ENCODE measurements around the gene SYNDIG1. TPM values are rescaled to one million over a fixed set of nuclear protein-coding genes. Genes with fewer than 3 reads are reported as not detected.

The SYNDIG1 gene
- polyA plus RNA-seq, 3 donors: 9.2 to 11.7 (median 9.9) TPM

DNA sequence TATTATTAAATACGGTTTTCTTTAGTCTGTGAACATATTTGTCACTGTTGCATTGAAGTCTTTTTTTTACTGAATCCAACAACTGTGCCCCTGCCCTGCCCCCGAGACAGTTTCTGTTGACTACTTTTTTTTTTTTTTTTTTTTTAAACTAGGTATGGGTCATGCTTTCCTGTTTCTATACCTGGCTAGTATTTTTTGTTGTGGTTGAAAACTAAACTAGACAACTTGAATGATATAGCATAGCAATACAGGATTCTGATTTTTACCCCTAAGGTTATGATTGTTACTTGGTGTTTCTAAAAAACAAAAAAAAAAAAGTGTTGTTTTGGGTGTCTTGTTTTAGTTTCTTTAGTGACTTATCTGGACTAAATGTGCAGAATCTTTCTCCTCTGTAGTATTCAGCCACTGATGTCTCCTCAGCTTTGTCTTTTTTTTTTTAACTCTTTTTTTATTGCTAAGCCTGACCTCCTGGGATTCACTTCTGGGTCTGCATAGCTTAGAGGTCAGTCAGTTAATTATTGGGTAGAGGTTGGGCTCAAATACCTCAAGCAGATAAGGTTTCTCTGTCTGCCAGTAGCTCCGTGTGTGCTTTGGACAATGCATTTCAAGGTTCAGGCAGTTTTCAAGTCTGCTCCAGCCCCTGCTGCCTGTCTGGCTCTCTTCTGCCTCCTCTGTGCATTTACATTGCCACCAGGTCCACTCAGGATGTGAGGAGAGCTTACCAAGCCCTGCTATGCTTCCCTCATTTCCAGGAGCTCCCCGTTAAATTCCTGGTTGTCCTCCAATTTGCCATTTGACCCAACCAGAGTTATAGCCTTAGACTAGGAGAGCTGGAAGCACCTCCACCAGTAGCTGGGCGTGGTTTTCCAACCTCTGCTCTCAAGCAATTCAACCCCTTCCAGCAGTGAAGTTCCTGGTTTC lies 91.4 kb downstream of the SYNDIG1 start:
- DNase-seq: no peak

DNA sequence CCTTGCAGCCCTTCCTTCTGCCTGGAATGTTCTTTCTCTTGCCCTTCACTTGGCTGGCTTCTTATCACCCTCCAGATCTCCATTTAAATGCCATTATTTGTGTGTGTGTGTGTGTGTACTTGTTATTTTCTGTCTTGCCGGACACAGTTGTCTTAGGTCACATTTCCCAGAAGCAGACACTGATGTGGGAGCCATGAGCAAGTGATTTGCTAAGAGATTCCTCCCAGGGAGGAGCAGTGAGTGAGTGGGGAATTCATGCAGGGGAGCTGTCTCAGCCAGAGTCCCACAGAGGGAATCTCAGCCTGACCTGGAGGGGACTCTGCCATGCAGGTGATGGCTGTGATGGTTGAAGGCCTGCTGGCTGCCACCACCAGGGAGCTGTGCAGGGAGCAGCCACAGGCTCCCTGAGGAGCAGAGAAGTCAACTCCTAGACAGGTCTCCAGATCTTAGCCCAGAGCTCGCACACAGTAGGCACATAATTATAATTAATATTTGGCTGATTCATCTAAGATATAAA lies 96.5 kb downstream of the SYNDIG1 start:
- DNase-seq: no peak

DNA sequence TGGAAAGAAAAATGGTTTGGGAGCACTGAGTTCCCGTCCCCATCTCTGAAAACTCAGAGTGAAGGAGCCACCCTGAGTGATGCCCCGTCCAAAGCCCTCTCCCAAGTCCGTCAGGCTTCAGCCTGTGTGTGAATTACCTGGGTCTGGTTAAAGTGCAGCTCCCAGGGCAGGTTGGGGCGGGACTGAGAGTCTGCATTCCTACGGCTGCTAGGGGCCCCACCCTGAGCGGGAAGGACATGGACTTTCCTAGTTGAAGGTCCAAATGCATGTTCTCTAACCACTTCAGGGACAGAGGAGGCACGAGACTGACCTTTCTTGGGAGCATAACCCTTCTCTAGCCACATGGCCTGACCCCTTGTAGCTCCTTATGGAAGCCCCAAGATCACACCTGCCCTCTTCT lies 97.2 kb downstream of the SYNDIG1 start:
- no peak for DNase-seq

DNA sequence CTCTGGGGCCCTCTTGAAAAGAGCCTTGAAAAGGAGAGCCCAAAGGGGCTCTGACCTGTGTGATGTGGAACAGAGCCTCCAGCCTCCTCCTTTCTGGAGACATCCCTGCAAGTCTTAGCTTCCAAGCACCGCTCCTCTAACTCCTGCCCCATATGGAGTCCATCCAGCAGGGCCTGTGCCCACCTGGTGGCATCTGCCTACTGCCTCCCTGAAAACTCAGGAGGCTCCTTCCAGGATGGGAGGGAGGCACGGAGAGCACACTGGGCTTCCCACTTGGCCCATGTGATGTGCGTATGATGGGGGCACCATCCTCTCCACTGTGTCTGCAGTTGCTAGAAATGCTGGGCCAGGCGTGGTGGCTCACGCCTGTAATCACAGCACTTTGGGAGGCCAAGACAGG lies 98.1 kb downstream of the SYNDIG1 start:
- DNase-seq: no peak

DNA sequence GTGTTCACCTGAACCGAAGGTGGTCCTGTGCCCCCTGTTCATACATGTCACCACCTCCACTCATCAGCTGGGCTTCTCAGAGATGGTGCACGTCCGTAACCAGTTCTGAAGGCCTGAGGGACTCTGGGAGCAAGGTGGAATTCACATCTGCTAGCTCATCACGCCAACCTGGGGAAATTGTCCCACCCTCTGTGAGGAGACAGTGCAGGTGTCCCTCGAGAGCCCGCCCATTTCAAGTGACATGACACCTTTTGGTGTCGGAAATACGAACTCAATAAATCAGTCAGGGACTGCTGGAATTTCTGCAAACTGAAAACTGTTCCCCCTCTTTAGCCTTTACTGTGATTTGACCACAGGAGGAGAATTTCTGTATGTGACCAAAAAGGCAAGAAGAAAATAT lies 99.4 kb downstream of the SYNDIG1 start:
- DNase-seq: no peak

DNA sequence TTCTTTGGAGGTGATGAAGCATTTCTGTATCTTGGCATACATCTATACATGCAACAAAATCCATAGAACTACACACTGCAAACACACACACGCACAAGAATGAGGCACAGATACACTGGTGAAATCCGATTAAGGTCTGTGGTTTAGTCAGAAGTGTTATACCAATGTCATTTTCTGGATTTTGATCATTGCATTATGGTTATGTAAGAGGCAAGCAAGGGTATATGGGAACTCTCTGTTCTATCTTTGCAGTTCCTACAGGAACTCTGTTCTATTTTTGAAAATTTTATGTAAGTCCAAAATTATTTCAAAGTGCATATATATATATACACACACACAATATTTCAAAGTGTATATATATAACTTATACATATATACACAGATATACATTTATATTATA lies 101.7 kb downstream of the SYNDIG1 start:
- no peak for DNase-seq

DNA sequence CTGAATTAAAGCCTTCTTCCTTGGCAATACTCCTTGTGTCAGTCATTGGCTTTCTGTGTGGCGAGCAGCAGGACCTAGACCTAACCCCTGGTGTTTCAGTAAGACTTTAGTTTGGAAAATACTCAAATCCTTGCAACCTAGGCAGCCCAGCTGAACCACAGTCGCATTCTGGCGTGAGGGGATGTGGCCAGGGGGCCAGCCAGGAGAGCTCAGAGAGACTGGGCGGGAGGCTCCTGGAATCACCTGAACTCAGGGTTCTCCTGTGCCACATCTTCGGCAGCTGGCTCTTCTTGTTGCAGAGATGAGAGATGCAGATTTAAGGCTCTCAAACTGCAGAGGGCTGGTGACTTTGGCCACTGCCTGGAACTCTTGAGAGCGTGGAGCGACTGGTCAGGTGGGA lies 102.7 kb downstream of the SYNDIG1 start:
- DNase-seq: no peak

DNA sequence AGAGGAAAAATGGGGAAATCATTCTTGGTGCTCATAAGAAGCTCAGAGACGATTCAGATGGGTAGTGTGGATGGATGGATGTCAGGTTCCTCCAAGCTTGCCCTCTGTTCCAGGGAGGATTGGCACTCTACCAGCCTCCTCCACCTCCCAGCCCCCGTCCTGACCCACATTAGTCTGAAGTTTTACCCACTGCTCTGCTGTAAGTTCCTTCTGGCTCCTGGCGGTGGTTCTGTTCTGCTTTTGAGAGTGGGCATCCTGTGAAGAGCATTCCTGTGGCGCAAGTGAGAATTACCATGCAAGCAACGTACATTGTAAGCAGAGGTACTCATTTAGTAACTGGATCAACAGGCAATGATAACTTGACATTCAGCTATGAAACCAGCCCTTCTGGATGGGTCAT lies 103.4 kb downstream of the SYNDIG1 start:
- DNase-seq: no peak

DNA sequence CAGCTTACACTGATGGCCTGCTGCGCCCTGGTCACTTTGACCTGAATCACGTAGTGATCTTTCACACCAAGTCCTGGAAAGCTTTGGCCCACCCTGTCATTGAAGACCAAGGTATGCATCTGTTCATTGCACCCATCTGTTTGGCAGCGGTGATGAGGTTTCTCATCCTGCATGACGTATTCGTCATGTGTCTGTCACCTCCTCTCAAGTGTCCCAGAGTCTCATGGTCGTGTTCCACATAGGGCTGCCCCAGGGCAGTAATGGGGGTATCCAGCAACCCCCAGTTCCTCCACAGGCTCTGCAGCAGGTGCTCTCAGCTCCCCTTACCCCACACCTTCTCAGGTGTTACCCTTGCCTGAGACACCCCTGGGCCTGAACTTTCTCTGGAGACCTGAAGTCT lies 104.1 kb downstream of the SYNDIG1 start:
- no peak for DNase-seq

DNA sequence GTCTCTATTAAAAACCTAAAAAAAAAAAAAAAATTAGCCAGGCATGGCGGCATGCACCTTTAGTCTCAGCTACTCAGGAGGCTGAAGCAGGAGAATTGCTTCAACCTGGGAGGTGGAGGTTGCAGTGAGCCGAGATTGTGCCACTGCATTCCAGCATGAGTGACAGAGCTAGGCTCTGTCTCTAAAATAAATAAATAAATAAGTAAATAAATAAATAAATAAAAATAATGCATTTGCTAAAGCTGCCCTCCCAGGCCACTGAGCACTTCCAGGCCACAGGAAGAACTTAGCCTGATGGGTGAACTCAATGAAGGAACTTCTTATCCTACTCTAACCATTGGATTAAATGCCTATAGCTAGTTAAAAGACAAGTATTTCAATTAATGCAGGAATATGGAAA lies 104.9 kb downstream of the SYNDIG1 start:
- DNase-seq: no peak

DNA sequence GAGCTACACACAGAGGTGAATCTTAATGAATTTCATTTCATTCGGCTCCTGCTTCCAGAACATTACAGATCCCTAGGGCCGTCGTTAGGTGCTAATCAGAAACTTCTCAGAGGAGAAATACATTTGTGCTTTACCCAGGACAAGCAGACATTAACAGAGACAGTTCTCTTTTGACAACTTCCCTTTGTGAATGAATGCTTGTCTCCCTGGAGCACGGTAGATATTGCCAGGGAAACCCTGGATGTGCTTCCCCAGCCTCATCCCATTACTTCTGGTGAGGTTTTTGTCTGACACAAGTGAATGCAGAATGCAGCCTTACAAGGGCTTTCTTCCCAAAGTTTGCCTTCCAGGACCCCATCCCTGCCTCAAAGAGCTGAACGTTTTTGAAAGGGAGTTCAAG lies 105.4 kb downstream of the SYNDIG1 start:
- no peak for DNase-seq

DNA sequence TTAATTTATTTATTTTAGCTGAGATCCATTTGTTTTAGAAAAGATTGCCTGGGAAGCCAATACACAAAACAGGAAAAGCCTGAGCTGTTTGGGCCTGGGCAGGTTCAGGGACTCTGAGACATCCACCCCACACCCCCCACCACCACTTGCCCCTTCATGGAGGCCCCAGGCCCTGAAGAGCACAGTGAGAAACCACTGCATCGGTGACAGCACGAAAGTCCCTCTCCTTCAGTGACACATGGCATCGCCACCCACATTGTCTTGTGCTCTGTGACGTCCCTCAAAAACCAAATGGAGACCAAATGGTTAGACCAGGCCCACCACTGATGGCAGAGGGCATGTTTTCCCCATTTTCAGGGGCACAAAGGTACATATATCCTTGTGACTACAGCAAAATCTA lies 106.4 kb downstream of the SYNDIG1 start:
- DNase-seq: no peak

DNA sequence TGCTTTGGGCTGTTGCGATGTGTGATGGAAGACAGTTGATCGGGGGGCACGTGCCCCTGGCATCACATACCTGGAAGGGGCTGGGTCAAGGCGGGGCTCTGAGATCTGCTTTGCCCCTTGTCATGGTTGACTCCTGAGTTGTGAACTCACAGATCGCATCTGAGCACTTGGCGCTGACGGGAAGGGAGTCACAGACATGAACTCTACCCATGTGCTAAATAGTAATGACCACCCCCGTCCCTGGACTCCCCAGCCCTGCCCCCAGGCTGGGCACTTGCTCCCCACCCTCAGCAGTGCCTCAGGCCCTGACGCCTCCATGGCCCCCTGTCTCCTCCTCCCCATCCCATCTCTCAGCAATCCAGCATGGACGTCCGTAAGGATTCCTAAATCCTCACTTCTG lies 107.0 kb downstream of the SYNDIG1 start:
- no peak for DNase-seq

DNA sequence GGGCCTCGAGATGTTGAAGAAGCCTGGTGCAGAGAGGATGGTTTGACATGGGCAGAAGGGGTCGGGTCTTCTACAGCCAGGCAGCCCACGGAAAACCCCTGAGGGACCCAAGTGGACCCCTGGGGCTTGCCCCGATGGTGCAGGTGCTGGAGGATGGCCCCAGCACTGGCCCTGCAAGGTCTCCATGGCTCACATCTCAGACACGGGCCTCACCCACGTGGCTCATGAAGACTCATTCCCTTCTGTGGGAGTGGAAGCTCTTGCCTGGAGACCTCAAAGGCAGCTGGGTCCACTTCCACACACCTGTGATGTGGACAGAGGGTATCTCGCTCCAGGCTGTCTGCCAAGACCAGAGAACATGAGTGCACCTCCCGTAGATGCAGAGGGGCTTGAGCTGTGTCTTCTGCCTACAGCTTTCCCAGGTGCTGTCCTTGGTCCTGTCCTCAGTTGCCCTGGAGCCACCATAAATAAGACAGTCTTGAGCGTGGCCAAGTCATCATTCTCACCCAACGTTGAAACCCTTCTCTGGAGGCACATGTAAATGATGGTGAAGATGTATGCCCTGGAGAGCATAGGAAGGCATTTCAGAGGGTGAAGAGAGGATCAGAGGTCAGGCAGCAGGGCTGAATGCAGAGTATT lies 108.0 kb downstream of the SYNDIG1 start:
- DNase-seq: no peak

DNA sequence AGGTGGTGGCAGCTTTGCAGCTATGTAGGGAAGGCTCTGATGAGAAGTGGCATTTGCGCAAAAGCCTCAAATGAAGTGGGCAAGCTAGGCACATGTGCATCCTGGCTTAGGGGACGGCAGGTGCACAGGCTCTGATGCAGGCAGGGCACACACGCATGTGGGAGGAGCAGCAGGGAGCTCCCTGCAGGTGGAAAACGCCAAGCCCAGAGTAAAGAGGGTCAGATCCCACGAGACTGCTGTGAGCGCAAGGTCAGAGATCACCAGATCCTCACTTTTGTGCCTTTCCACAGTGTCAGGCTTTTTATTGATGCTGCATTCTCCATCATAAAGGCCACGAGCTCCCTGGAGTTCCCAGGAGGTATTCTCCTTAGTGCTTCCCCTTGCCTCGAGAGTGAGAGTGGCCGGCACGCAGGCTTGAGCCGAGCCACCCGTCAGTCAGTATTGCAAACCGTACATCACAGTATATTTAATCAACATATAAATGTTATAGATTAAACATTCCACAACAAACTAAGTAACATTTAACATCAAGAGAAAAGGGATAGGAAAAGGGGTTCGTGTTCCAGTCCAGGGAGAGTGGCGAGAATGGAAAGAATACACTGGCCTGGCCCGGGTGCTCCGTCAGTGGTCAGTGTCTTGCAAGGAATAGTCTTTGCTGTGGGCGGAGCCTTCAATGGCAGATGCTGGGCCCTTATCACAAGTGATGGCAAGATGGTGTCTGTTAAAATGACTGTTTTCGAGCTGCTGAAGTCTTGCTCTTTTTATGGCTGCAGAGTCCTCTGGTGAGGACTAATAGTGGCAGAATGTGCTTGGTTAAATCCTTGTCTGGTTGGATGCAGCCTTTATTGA lies 109.4 kb downstream of the SYNDIG1 start:
- DNase-seq: no peak

DNA sequence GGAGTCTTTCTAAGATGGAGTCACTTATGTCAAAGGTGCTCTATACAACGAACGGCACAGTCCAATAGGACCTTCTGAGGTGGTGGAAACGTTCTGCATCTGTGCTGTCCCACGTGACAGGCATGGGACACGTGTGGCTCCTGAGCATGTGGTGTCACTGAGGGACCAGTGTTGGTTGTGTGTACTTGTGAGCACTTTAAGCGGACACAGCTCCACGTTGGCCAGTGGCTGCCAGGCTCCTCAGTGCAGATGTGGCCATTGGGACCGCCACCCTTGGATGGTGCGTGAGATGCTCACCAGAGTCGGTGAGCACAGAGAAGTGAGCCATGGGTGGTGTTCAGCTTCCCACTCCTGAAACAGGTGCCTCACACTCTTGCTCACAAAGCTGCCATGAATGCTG lies 110.0 kb downstream of the SYNDIG1 start:
- DNase-seq: no peak

DNA sequence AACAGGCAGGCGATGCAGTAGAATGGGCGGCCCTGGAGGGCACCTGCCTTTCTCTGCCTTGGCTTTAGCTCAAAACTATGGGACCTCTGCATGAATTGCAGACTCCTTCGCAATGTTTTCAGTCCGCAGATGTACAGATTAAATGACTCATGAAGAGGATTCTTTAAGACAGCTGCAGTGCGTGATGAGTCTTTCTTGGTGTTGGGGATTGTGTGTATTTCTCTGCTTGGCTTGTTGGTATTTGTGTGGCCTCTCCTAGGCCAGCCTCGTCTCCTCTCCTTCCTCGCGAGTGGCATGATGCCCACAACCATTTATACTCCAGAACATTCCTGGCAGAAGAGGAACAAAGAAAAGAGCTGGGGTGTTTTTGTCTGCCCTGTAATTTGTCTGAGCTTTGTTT lies 110.6 kb downstream of the SYNDIG1 start:
- DNase-seq: no peak

DNA sequence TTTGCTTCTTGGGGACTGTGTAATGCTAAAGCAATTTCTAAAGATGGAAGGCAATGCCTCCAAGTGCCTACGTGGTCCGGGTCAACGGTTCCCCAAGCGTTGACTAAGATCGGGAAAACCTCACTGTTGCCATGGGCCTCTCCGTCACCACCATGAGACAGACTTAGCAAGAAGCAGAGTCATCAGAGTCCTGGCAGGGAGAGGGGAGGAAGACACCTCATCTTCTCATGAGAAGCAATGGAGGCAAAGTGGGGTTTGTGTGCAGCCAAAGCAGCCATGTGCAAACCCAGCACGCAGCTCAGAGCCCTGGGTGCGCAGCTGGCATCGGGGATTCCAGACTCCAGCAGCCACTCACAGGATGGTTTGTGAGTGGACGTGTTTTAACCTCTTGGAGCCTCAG lies 111.4 kb downstream of the SYNDIG1 start:
- no peak for DNase-seq

DNA sequence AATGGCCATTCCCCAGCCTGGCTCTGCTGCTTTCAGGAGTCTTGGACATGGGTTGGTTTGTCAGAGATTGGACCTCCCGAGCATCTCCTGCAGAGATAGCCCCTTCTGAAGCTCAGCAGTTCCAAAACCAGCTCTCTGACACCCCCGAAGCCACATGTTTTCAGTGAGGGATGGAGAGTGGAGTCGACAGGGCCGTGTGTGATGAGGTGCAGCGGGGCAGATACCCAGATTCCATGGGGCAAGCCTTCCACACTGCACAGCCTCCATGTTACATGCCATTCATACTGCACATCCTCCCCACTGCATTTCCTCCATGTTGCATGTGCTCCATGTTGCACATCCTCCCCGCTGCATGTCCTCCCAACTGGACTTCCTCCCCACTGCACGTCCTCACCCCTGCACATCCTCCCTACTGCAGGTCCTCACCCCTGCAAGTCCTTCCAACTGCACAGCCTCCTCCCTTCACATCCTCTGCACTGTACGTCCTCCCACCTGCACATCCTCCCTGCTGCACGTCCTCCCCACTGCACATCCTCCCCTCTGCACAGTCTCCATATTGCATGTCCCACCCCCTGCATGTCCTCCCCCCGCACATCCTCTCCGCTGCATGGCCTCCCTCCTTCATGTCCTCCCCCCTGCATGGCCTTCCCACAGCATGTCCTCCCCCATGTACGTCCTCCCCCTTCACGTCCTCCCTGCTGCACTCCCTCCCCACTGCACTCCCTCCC lies 112.2 kb downstream of the SYNDIG1 start:
- no peak for DNase-seq

DNA sequence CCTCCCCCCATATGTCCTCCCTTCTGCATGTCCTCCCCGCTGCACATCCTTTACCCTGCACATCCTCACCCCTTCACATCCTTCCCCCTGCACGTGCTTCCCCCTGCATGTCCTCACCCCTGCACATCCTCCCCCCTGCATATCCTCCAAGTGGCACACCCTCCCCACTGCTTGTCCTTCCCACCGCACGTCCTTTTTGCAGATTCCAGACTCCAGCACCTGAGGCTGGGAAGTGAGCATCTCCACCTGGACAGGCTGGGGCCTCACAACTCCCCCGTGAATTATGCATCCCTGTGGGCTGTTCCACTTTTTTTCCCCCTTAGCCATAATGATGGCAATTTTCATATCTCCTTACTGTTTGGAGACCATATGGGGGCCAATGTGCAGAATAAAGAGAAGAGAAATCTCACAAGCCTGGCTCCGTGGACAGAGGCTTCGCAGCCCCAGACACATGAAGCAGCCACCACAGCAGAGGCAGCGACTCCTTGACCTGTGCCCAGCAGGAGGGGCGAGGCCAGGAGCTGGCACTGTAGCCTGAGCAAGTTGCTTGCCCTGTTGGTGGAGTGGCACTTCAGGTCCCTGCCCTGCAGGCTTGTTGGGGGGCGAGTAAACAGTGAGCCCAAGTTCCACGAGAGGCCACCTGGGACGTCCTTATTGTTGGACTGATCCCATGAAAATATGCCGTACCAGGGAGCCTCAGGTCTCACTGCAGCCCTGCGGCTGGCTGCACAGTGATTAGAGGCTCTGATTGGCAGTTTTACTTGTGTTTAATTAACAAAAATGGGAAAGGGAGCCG lies 113.1 kb downstream of the SYNDIG1 start:
- no peak for DNase-seq
